Retina (tissue), 1 donor: ENCODE results near the gene EPB41L4B.
"Not testable (repeated sequence)": the region's sequence is repeated elsewhere in the genome, so short reads cannot be mapped to it uniquely, and the experiment has no call there.

Source experiments
- DNase-seq: peaks from one replicate; pipeline ENCODE4 v3.0.0-alpha.2; 2016

Gene EPB41L4B

DNA sequence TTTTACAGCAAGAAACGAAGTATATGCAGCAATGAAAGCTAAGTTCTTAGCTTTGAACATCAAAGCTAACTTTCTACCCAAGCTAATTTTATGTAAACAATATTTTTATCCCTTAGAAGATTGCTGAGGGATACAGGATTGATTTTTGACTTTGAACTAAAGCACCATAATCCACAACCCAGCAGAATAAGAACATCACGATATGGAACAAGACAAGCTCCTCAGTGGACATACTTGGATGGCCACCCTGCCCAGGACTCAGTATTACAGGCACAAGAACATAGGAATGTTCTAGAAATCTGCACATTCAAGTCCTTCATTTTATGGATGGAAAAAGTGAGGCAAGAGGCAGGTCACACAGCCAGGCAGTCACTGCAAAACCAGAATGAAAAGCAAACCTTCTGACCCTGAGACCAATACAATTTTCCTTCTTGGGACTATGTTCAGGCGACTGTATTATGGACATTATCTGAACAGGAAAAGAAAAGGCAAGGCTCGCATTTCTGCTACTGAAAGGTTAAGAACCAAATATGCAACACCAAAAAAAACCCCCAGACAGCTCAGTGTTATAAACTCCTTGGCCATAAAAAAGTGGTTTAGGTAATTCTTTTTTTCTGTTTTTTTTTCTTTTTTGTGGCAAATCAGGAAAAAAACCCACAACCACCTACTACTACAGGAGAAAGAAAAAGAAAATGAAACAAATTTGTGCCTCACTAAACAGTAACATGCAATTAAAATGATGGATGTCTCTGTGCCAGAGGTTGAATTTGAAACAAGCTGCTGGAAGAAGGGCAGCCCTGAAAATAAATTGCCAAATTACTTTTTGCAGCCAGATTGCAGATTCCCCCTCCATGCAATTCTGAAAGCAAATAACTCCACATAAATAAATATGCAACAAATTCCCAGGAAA, 25.4 kb downstream of the EPB41L4B start:
- no peak for DNase-seq

- DNase-seq: no peak
Measured at GRCh38 chr9:109290385-109290784, 30.5 kb downstream of the EPB41L4B start.

DNA sequence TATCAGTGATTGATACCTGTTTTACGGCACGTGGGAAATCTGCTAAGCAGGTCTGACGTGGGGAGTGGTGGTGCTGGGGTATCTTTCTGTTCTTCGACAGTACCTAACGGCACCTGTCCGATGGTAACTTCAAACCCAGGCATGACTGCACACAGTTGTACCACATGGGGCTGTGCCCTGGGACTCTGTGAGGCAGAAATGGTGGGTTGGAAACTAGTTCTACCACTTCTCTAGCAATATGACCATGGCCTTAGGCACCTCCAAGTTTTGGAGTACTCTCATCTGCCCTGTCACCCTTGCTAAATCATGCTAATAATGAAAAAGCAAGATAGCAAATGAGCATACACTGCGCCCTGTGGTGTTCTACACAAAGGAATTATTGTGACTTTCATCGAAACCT, 30.9 kb downstream of the EPB41L4B start:
- DNase-seq: no peak

GRCh38 chr9:109289186-109289585, 31.7 kb downstream of the EPB41L4B start:
- no peak for DNase-seq

- no peak for DNase-seq
Measured at GRCh38 chr9:109286981-109287380, 33.9 kb downstream of the EPB41L4B start.

GRCh38 chr9:109286571-109286977, 34.3 kb downstream of the EPB41L4B start:
- DNase-seq: no peak

GRCh38 chr9:109283672-109284071, 37.2 kb downstream of the EPB41L4B start:
- not testable (repeated sequence) for DNase-seq

- no peak for DNase-seq
Measured at GRCh38 chr9:109283012-109283411, 37.8 kb downstream of the EPB41L4B start.

DNA sequence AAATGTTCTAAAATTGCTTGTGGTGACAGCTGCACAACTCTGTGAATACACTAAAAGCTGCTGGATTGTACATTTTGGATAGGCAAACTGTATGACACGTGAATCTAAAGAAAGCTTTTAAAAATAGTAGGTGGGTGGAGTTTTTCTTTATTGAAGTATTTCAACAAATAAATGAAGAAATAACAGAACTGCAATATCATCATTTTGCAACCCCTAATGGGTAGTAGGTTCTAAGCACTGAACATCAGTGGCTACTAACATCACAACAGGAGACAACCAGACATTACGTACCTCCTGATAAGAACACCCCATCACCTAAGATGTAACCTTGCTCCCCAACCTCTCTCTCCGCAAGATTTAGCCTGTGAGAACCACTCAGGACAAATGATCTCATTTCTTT, 38.6 kb downstream of the EPB41L4B start:
- no peak for DNase-seq

GRCh38 chr9:109281518-109281917, 39.3 kb downstream of the EPB41L4B start:
- DNase-seq: no peak

- no peak for DNase-seq
Measured at GRCh38 chr9:109278848-109279247, 42.0 kb downstream of the EPB41L4B start.

GRCh38 chr9:109278216-109278615, 42.6 kb downstream of the EPB41L4B start:
- no peak for DNase-seq

DNA sequence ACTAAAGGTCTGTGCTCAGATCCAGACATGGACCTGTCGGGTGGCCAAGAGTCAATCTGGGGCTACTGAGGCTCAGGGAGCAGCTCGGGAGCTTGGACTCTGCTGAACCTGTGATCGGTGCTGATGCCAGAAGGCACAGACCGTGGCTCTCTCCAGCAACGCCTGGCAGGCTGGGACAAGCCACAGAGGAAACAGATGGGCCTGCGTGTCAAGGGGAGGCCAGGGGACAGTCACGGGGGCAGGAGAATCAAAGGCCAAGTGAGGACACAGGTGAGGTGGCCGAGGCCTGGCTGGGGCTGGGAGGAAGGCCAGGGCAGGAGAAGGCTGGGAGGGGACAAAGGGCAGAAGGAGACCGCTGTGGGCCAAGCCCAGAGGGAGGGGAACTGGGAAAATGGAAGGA, 43.4 kb downstream of the EPB41L4B start:
- DNase-seq: no peak

- no peak for DNase-seq
Measured at GRCh38 chr9:109276469-109277440, 44.1 kb downstream of the EPB41L4B start.

GRCh38 chr9:109274884-109275730, 45.8 kb downstream of the EPB41L4B start:
- no peak for DNase-seq

DNA sequence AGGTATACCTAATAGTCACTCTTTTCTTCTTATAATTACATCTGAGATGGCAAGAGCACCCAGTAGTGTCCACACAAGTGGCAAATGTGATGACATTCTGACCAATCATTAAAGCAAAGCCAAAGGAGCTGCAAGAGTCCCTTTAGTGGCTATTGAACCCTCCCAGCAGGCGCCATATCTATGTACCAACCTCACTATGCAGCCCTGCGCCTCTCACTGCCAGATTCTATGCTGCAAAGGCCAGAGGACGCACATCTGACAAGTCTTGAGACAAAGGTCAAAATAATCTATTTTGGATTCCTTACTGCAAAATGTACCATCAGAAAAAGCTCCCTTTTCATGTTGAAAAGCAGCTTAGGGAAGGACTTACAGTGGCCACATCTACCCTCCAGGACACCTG, 47.0 kb downstream of the EPB41L4B start:
- DNase-seq: no peak

DNA sequence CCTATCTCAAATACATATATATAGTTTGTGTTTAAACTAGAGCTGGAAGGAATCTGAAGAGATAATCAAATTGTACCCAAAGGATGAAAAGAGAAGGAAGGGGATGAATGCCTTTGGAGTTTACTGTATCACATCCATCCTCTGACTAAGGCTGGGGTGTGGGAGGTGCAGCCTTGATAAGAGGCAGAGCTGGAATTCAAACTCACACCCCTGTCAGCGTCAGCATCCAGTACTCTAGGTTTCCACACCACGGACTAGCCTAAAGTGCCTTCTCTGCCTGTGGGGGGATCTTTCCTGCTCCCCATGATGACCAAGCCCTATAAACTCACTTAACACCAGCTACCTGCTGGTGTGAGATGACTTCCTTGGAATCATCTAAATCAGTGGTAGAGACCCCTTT, 48.1 kb downstream of the EPB41L4B start:
- no peak for DNase-seq

- no peak for DNase-seq
Measured at GRCh38 chr9:109272045-109272444, 48.8 kb downstream of the EPB41L4B start.

DNA sequence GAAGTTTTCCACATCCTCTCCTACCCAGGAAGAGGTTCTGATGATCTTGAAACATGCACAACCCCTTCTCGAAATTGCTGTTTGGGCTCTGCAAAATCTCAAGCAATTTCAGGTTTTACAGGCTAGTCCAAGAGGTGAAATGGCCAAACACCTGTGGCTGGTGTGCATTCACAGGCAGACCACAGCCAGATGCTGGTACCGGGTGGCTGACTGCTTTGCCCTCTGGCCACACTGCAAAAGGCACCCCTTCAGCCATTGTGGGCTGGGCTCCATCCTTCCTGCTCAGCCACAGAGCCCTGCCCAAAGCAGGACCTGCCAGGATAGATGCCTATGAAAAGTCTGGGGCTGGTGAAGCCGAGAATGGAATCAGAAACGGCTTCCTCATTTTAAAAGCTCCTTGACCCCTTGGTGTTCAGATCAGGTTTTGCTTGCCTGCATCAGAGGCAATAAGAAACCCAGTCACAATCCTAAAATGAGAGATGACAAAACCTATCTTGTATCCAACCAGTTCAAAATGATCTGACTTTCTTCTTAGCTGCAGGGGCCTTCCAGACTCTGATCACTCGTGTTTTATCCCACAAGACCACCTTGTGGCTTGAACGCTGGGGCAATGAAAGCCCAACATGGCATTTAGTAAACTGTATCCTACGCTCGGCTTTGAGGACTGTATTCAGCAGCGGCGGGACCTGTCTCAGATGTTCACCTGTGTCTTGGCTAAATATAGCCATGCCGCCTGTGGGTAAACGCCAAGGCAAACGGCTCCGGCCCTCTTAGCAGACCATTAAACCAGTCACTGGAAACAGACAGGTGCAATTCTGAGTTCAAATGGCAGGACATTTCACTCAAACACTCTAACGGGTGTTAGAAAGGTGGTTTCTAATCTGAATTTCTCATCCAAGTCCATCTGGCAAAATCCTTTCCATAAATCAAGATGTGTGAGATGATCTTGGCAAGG, 49.6 kb downstream of the EPB41L4B start:
- no peak for DNase-seq

DNA sequence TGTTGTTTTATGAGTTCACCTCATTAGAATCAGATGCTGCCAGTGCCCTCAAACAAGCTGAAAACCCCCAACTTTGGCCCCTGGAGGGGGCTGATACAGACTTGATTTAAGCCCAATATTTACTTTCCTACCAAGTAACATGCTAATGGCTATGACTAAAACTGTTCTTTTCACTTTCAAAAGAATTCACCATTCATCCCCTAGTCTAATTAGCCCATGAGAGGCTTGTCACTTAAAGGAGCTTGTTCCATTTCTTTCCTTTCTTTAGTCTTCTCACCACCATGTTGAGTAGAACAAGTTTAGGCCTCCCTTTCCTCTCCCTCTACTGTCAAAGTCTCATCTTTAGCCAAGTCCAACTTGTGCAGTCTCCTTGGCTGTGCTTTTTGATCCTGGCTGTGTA, 50.4 kb downstream of the EPB41L4B start:
- no peak for DNase-seq

- DNase-seq: no peak
Measured at GRCh38 chr9:109269839-109270238, 51.0 kb downstream of the EPB41L4B start.
